MM.1S (cell line): Measurements from ENCODE around the gene APBA1.

ENCODE experiments used
- EZH2 ChIP-seq: fragments of 300-600 bp; sonication (generic); optimal IDR thresholded peaks from 2 replicates; pipeline ENCODE3; 2017; ENCODE audit warnings: low read depth, mild to moderate bottlenecking, antibody characterized with exemption, low read length, mixed read lengths
- EZH2phosphoT487 ChIP-seq: fragments of 300-600 bp; sonication (generic); IDR thresholded peaks from 2 replicates; pipeline ENCODE4 v1.6.1; 2018; ENCODE audit warnings: antibody characterized with exemption, low read length

- TF ChIP-seq EZH2phosphoT487 (no peak), EZH2 (no peak)
Observed at GRCh38 chr9:69620731-69621130, 51.4 kb downstream of the APBA1 start.
